Mammary epithelial cell (primary cell): ENCODE data around the gene TNRC18.
"Not testable (repeated sequence)": the region's sequence is repeated elsewhere in the genome, so short reads cannot be mapped to it uniquely, and the experiment has no call there.

Experiments
- CTCF ChIP-seq, 2 donors: IDR thresholded peaks in 1 of 2; conservative IDR thresholded peaks in 1 of 2; 2 replicates each; pipeline ENCODE4 v1.5.1; 2011 to 2012; ENCODE audit warnings: inconsistent platforms in 2 of 2, low read length in 2 of 2, mild to moderate bottlenecking in 2 of 2, control low read depth in 1 of 2, low read depth in 1 of 2; ENCODE audit not compliant: insufficient read depth in 1 of 2; ENCODE audit errors: extremely low read depth in 1 of 2
- EZH2 ChIP-seq: IDR thresholded peaks from 2 replicates; pipeline ENCODE4 v1.6.1; 2012; ENCODE audit warnings: low read length, inconsistent platforms, borderline replicate concordance

- not testable (repeated sequence) for TF ChIP-seq CTCF (conservative IDR thresholded peaks at IDR 0.05 in 1 of 2, IDR thresholded peaks at IDR 0.05 in 1 of 2; ENCODE audit: extremely low read depth in 1 of 2, insufficient read depth in 1 of 2, low read depth in 1 of 2, low read length in 2 of 2); EZH2
Observed at GRCh38 chr7:5307221-5308142, 116.2 kb downstream of the TNRC18 start.
